GM19455 (cell line): ENCODE data around the gene VSX1.

Experiments
- ATAC-seq: cut with Tn5 transposase; IDR thresholded peaks from one replicate; pipeline ENCODE4 v1.9.1; 2021; ENCODE audit not compliant: unreplicated experiment

VSX1 gene

GRCh38 chr20:25087186-25087929, 5.4 kb upstream of the VSX1 start:
- ATAC-seq, result no peak

DNA sequence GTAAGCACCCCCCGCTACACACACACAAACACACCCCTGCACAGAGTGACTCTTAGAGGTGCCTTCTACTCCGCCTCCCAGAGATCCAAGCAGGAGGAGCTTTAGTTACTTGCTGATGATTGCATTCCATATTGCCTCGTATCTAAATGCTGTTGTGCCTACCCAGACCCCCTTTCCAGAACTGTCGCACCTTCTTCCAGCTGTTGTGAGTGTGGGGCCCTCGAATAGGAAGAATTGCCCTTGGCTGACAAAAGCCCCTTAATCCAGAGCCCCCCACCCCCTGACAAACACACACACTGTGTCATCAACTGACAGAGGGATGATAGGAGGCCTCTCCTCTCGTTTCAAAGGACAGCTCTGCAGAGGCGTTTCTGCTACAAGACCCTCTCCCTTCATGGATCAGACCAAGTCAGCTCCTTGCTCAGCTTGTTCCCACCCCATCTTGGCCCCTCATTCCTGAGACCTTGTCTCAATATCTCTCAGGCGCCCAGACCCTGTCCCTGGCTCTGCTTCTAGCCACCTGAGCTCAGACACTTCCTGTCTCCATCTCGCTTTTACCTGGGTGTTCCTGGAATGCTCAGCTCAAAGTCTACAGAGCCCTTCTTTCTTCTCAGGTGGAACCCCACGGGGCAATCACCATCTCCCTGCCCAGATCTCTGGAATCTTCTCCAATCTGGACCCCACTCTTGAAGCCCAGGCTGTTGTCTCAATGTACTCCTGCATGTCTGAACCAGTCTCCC, 4.0 kb upstream of the VSX1 start:
- no peak for ATAC-seq

- ATAC-seq, result no peak
Observed at GRCh38 chr20:25084626-25085187, 2.8 kb upstream of the VSX1 start.

GRCh38 chr20:25083773-25084625, 2.1 kb upstream of the VSX1 start:
- ATAC-seq, result no peak

DNA sequence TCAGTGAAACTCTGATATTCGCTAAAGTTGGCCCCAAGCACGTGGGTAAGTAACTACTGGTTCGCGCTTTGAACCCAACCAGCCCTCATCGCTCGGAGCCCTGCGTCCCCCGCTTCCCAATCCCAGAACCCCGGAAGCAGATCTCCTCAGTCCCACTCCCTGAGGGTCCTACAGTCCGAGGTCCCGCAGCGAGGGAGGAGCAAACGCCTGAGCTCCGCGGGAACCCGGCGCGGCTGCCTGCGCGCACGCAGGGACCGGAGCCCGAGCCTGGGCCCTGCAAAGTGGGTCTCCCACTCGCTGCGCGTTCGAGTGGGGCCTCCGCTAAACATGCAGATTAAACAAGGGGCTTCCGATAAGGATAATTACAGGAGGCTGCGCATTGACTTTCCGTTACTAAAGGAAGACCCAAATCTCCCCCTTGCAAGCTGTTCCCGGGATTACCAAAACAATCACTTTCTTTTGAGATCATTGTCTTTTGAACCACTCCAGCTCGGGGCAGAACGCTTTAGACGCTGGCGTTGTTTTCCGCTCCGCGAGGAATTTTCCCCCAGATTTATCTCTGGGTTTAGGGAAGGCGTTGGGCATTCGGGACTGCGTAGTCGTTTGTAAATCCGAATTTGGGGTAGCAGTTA, 1.3 kb upstream of the VSX1 start:
- ATAC-seq, result no peak

DNA sequence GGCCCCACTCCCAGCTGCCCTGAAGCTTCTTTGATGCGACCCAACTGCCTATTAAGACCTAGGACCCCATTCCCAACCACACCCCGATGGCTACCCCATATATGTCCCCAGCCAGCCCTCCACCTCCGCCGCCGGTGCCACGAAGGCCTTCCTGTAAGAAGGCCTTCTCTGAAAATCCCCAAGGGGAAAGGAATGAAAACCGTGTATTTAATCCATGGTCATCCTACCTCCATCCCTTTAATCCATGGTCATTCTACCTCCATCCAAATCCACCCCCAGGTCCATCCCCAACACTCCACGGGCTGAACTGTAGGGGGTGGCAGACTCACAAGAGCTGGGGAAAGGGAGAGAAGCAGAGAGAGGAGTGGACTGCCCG, 545 bp upstream of the VSX1 start:
- ATAC-seq, result no peak

DNA sequence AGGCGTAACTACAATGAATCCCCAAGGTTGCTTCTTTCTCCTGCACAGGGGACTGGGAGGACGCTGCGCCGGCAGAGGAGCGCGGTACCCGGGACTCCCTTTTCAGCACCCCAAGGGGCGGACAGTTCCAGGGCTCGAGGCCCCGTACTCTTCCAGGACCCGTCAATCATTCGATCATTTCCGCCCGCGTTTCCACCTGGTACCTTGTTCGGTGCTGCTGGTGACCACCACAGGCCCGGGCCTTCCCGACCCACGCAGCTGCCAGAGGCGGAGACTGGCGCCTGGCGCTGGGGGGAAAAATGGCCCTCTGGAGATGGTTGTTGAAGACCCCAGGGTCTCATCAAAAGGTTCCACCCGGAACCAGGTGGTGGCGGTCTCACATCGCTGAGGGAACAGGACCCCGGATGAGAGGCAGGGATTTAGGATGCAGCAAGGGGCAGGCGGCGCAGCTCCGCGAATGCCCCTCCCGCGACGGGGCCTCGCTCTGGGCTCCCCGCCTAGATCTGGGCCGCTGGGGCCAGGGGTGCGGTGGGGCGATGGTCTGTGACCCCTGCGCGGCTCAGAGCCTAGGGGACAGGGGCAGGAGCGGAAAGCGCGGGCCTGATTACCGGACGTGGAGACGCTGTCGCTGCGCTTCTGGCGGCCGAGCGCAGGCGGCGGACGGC, 744 bp downstream of the VSX1 start:
- no peak for ATAC-seq

DNA sequence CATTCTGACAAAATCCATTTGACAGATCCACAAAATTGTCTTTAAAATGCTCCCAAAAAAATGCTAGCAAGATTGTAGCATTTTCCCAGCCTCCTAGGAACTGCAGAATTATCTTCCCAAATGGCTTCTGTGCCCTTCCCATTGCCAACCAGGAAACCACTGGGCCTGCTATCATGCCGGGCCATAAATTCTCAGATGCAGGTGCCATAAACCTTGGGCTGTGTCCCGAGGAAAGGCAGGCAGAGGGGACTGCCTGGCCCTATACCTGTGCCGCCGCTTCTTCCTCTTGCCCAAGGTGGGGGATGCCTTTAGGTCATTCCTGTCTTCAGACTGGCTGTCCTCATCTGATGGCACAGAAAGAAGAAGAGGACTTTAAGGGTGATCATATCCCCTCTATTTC, 2.8 kb downstream of the VSX1 start:
- no peak for ATAC-seq

DNA sequence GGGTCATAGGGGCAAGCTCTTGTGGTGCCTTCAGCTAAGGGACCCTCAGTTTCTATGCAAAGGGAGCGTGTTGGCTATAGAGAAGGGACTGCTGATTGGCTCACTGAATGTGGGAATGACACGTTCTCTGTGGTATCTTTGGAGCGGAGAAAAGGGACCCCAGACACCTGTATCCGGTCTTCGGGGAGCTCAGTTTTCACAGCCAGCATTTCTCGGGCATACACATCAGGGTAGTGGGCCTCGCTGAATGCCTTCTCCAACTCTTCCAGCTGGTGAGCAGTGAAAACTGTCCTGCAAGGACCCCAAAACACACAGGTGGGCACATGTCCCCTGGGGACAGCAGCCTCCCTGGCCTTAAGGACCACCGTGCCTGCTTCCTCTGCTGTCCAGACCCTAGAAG, 3.3 kb downstream of the VSX1 start:
- no peak for ATAC-seq

DNA sequence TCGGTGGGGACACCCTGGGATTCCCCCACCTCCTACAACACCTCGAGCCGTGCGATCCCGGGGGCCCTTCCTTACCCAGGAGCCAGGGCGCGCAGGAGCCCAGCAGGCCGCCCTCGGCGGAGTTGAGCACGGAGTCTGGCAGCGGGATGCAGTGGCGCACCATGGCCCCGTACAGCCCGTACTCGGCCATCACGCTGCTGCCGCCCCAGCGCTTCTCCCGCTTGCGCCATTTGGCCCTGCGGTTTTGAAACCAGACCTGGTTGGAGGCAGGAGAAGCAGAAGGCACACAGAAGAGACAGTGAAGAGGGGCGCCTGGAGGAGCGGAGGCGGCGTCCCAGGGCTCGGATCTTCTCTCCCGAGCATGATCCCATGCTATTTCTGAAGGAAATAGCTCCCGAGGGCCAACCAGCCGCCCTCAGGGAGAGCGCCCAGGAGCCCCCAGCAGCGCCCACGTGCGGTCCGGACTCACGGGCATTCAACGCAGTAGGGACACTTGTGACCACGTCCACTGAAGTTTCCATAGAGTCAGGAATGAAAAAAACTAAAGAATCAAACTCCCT, 4.3 kb downstream of the VSX1 start:
- ATAC-seq, result no peak

DNA sequence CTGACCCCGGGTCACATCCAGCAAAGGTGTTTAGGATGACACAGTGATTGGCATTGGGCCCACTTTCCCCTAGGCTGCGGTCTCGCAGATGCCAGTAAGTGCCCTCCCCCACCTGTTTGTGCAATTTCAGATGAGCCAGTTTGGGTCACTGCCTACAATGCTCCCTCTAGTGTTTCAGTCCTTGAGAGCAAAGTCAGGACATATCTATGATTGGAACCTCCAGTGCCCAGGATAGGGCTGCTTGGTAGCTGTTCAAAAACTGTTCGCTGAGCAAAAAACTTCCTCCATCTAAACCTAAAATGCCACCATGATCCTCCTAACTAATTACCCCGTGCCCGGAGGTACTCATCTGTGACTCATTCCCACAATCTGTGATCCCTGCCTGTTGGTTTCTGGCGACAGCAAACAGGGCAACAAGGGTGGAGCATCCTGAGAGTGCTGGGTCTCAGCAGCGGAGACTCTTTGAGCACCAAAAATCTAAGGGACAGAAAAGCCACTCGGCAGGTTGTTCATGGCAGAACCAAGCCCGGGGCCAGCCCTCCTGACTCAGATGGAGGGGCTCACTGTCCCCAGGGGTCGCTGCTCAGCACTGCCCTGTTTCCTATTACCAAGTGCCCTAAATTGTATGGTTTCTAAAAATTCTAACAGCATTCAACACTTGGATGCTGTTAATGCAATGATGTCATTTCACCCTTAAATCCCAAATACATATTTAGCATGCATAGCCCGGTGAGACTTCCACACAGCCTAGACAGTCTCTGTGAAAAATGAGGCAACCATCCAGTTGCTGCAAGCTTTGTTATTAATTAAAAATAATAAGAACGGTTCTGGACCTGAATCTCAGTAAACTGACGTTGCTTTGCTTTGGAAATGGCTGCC, 5.0 kb downstream of the VSX1 start:
- ATAC-seq, result no peak

DNA sequence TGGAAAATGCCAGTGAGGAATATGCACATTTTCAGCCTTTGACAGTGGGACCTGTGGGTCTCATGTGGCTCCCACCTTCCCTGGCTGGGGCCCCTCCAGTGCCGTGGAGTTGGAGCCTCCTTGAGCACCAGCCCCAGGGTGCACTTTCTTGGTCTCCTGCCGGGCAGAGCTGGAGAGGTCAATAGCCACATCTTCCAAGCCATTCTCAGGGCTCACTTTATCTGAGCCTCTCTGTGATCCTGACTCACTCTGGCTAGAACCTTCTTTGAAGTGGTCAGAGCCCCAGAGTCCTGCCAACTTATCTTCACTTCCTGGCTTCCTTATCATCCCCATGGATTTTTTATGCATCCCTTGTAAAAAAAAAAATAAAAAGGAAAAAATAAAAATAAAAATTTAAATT, 5.7 kb downstream of the VSX1 start:
- ATAC-seq, result no peak

- no peak for ATAC-seq
Observed at GRCh38 chr20:25073544-25073943, 8.4 kb downstream of the VSX1 start.

DNA sequence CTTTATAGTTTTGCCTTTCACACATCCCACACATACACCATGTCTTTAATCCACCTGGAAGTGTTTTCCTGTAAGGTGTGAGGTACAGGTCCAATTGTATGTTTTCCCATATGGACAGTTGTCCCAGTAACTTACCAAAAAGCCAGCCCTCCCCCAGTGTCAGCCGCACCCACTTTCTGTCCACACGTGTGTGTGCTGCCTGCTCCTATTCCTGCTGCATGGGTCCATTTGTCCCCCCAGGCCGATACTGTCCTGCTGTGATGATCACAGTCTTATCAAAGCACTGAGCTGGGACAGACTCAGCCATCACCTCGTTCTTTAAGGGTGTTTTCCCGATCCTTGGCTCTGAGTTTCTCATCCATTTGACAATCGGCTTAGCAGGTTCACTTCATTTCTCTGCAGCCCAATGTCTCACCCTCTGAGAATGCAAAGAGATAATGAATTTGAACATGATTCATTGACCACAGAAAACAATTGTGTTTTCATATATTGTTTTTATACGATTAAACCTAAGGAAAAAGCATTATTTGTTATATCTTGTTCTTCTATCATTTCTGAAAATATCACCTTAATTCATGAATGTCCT, 9.6 kb downstream of the VSX1 start:
- ATAC-seq, result no peak

DNA sequence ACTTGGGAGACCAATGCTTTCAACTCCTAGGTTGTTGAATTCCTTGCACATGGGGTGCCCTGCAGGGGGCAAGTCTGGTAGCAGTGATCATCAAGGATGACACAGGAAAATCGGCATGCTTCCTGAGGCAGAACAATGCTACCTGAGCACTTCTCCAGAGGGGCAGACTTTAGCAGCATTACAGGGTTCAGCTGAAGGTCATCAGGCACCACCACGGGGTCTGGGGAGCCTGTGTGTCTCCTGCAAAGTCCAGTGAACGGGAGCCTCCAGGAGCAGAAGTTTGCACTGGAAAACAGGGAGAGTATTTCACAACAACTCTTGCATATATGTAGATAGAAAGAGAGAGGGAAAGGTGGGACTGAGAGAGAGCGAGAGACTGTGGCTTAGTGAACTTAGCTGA, 10.2 kb downstream of the VSX1 start:
- no peak for ATAC-seq

DNA sequence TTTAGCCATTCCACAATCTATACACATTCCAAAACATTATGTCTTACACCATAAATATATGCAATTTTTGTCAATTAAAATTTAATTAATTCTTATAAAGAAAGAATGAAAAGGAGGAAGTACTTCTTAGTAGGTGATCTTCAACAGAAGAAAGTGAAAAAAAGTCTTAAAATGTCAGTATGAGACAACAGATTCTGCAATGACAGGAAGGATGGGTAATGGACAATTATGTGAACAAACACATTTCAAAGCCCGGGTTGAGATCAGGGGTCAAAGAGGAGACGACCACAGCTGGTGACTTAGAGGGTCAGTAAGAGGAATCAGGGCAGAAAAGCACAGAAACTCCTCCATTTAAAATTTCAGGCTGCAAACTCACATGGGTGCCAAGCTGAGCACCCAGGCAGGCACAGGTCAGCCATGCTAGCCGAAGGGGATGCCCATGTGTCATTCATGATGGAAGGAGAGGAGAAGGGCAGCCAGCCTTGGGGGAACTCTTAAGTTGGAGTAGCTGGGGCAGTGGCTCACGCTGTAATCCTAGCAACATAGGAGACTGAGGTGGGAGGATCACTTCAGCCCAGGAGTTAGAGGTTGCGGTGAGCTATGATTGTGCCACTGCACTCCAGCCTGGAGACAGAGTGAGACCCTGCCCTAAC, 11.0 kb downstream of the VSX1 start:
- ATAC-seq, result no peak

DNA sequence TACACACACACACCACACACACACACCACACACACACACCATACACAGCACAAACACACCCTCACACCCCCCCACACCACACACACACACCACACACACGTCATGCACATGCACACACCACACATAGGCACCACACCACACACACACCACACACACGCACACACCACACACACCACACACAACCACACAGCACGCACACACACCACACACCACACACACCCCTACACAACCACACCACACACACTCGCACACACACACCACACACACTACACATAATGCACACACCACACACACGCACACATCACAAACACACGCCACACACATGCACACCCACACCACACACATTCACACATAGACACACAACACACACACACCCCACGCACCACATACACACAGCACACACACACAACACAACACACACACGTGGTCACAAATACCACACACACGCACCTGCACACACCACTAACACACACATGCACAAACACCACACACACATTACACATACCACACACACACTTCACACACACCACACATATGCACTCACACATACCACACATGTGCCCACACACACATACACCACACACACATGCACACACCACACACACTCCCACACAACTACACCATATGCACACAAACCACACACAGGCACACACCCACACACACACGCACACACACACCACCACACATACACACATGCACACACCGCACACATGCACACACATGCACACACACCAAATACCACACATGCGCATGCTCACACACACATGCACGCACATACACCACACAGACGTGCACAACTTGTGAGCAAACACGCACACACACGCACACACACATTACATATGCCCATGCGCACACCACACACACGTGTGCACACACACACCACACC, 14.6 kb downstream of the VSX1 start:
- no peak for ATAC-seq
